Inferior parietal cortex (tissue), 1 donor: ENCODE results near the gene IRF7.
"Not testable (repeated sequence)": the region's sequence is repeated elsewhere in the genome, so short reads cannot be mapped to it uniquely, and the experiment has no call there.

Experiments used
- DNase-seq: peaks from one replicate; pipeline ENCODE4 v3.0.0-alpha.2; 2016; ENCODE audit errors: extremely low spot score

The IRF7 gene

DNA sequence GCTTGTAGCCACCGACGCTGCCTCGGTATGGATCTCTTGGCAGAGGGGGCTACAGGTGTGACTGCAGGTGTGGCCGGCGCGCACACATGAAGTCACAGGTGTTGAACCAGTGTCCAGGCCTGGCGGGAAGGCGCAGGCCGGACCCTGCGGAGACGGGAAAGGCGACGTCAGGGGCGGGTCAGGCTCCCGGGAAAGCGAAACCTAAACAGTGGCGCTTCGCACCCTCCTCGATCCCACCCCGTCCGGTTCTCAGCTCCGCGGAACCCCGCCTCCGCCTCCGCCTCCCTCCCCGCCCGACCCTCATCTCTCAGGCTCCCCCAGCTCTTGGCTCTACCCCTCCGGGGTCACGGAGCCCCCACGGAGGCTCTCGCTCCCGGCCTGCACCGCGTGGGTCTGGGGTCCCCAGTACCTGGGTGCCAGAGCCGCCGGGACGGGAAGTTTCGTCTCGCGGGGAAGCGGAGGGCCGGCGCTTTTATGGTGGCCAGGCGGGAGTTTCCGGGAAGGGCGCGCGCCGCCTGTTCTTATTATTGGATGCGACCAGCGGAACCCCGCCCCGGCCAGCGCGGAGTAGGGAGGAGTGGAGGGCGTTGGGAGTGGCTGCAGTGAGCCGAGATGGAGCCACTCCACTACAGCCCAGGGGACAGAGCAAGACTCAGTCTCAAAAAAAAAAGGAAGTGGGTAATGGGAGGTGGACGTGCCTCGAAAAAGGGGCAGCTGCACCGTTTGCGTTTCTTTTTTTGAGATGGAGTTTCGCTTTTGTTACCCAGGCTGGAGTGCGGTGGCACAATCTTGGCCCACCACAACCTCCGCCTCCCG, at the start of gene IRF7:
Gene IRF7, minus strand, starts transcription at position 447 of the 816 bp plus-strand sequence. CDS start 586 bp downstream, outside the sequence.
- peak; percentile 80 for DNase-seq

DNA sequence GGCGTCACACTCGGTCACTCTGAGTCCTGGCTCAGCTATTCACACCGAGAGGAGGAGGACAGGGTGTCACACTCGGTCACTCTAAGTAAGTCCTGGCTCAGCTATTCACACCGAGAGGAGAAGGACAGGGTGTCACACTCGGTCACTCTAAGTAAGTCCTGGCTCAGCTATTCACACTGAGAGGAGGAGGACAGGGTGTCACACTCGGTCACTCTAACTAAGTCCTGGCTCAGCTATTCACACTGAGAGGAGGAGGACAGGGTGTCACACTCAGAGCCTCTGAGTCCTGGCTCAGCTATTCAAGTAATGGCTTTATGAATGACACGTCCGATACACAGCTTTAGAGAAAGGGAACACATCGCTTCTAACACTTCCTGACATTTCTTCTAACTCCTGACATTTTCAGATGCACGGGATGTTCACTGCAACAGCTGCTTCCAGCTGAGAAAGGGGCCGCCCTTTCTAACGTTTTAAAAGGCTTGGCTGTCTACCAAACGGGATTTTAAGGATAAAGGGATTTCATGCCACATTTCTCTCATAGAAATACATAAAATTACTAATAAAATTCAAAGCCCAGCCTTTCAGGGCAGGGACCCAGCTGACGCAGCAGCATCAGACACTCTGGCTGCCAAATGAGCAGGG, 49.4 kb upstream of the IRF7 start:
- no peak for DNase-seq

DNA sequence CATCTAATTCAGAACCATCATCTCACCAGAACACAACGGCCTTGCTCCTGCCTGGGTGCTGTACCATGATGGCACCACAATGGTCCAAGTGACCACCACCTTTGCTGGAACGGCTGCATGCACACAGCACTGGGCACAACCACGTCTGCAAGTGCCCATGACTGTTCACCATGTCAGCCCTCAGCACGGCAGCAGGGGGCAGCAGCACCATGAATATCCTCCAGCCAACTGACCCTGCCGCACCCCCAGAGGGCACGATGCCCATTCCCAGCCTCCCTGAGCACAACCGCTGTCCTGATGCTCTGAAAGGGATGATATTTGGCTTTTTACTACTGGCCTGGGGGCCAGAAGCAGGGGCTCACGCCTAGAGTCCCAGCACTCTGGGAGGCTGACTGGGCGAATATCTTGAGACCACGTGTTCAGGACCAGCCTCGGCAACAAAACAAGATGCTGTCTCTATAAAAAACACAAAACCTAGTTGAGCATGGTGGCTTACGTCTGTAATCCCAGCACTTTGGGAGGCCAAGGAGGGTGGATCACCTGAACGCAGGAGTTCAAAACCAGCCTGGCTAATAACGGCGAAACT, 47.0 kb upstream of the IRF7 start:
- DNase-seq = peak; percentile 61

DNA sequence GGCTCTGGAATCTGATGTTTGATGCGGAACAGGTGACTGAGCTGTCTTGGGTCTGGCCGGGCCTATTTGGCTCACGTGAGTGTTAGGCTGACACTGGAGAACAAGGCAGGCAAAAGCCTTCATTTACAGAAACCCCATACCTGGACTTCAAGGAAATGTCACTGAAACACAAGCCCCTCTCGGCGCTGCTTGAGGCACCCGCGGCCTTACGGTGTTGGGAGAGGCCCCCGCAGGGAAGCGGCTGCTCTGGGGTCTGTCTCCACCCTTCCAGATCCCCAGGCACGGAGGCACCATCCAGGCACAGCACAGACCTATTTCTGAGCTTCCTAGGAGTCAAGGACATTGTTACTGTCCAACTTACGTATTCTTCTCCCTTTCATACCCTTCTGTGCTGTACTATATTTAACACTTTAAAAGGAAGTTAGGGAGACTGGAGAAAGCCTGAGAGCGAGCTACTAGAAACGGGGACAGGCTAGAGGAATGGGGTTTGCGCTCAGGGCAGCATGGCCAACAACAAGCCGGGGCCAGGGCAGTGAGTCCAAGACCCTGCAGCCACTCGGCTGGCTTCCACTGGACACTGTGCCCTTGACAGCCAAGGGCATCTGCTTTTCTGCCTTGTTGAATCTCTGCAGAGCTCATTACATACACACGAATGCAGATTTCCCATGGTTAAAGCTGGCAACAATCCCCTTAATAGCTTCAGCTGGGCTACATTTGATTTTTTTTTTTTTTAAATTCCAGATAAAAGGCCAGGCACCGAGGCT, 45.1 kb upstream of the IRF7 start:
- DNase-seq = no peak

DNA sequence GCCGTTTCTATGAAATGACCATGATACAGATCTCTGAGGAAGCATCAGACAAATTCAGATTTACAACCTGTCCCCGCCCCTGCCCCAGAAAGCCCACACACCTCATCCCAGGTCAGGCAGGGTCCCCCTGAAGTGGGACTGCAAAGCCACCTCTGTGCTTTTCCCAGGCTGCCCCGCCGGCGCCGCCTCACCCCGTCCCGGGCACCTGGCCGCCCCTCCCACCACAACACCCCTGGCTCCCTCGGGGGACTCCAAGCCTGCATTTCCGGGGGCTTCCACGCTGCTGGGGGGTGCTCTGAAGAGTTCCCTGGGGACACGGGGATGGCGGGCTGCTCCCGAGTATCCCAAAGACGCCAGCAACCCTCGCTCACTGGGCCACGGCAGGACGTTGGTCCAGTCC, 44.5 kb upstream of the IRF7 start:
- no peak for DNase-seq

DNA sequence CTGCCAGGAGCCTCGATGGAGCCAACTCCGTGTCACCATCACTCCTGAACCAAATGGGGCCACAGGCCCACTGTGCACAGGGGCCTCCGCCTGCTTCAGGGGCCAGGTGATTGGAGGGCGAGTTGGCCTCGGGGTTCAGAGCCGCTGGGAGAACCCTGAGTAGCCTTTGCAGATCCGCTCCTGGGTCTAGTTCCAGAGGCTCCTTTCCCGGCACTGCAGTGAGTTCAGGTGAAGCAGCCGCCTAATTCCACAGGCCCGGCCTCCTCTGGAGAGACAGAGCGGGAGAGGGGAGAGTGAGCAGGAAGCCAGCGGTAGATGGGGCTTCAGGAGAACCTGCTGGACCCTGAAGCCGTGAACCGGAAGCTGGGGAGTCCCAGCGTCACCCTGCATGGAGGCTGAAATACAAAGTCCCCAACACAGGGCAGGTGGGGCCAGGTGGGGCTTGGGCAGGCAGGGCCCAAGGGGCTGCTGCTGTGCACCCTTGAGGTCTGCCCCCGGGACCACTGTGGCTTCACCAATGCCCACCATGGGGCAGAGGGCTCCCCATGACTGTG, 43.9 kb upstream of the IRF7 start:
- DNase-seq = no peak

DNA sequence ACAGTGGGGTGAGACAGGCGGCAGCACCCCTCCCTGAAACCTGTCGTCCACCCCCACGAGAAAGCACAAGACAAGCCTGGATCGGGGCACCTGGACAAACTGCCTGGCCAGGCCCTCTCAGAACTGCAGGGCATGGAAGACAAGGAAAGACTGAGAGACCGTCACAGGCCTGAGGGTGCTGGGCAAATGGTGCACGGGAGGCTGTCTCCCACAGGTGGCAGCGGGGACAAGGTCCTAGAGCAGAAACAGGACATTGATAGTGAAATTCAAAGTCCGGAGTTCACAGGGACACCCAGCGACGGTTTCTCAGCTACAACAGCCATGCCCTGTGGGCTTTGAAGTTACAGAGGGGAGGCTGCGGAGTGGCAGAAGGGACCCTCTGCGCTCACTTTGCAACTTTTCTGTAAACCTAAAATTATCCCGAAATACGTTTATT, 42.0 kb upstream of the IRF7 start:
- no peak for DNase-seq

DNA sequence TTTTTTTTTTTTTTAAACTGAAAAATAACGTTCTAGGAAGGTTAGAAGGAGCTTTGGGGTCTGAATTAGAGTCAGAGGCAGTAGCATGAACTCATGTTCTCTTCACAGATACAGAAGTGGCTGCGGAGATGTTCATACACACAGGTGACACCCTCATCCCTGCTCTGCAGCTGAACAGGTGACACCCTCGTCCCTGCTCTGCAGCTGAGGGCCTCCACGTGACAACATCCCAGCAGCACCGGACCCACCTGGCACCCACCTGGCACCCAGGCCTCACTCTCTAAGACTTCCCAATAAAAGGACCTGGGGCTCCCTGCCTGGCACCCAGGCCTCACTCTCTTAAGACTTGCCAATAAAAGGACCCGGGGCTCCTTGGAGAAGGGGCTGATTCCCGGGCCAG, 41.1 kb upstream of the IRF7 start:
- no peak for DNase-seq

DNA sequence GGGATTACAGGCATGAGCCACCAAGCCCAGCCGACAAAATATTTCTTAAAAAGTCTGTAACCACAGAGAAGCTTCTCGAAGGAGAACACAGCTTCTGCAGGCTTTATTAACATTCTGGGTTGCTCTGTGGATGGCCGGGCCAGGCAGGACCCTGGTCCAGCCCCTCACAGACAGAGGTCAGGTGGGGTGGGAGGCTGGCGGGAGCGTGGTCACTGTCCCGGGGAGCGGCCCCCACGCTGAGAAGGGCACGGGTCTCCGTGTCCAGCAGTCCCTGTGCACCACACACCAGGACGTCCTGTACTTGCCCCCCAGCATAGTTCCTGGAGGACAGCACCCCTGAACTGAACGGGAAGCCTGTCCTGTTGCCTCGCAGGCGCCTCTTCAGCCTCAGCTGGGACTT, 40.7 kb upstream of the IRF7 start:
- no peak for DNase-seq

DNA sequence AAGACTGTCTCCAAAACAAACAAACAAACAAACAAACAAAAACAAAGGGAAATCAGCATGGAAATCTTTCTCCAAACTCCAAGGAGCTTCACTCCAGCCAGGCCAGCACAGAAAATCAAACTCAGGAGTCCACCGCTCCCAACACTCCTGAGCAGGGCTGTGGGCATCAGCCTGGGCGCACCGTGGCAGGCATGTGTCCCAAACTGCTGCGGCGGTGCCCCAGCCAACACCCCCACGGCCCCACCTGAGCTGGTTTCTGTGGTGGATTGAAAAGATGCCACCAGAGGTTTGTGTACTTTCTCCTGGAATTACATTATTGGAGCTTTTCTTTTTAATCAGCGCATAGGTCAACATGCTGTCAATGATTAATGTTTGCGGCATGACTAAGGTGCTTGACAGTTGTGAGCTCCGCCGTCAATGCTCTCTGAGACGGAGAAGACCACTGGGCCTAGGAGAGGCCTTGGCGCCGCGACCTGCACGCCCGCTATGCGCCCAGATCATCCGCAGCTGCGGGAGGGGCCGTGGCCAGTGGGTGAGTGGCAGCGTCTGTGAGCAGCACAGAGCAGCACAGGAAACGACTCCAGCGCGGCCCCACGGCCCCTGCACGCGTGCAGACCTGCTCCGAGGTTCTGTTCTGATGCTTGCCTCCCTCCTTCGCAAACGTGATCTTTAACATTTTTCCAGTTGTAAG, 39.4 kb upstream of the IRF7 start:
- no peak for DNase-seq

DNA sequence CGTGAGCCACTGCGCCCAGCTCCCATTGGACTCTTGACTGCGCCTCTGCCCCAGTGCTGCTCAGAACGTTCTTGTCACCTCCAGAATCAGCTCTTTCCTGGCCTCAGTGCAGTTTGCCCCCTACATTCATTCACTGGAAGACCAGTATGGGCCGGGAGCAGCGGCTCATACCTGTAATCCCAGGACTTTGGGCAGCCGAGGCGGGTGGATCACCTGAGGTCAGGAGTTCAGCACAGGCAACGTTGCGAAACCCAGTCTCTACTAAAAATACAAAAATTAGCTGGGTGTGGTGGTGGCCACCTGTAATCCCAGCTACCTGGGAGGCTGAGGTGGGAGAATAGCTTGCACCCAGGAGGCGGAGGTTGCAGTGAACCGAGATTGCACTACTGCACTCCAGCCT, 38.7 kb upstream of the IRF7 start:
- not testable (repeated sequence) for DNase-seq

DNA sequence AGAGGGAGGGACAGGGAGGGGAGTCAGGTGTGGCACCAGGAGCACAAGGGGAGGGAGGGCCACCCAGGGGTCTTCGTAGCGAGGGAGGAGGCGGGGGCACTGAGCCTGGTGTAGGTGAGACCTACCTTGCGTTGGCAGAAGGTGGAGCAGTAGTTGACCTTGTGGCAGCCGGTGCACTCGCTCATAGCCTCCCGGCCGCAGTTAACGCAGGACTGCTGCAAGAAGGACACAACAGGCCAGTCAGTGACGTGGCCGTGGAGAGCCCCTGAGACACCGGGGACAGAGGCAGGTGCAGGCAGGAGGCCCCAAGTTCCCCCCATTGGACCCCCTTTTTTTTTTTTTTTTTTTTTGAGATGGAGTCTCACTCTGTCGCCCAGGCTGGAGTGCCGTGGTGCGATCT, 38.1 kb upstream of the IRF7 start:
- no peak for DNase-seq

DNA sequence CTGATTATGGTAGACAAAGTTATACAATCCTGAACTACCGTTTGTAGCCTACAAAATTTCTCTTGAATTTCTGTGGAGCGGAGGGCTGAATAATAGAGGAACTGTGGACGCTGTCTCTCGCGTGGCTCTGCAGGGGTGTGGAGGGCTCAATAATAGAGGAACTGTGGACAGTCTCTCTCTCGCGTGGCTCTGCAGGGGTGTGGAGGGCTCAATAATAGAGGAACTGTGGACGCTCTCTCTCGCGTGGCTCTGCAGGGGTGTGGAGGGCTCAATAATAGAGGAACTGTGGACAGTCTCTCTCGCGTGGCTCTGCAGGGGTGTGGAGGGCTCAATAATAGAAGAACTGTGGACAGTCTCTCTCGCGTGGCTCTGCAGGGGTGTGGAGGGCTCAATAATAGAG, 37.4 kb upstream of the IRF7 start:
- DNase-seq = not testable (repeated sequence)

DNA sequence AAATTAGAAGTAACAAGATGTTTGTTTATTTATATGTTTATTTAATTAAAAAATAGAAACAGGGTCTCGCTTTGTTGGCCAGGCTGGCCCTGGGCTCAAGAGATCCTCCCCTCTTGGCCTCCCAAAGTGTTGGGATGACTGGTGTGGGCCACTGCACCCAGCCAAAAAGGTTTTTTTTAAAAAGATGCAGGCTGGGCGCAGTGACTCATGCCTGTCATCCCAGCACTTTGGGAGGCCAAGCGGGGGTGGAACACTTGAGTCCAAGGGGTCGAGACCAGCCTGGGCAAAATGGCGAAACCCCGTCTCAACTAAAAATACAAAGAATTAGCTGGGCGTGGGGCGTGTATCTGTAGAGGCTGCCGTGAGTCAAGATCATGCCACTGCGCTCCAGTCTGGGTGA, 34.7 kb upstream of the IRF7 start:
- DNase-seq = no peak

DNA sequence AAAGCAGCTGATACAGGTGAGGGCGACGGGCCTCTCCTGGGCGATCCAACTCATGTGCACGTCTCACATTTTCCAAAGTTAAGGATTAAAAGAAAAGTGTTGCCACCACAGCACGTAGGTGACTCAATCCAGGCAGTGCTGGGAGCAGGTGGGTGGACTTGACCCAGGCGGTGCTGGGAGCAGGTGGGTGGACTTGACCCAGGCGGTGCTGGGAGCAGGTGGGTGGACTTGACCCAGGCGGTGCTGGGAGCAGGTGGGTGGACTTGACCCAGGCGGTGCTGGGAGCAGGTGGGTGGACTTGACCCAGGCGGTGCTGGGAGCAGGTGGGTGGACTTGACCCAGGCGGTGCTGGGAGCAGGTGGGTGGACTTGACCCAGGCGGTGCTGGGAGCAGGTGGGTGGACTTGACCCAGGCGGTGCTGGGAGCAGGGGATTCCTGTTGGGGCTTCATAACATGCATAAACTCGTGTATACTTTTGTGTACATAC, 32.0 kb upstream of the IRF7 start:
- not testable (repeated sequence) for DNase-seq

DNA sequence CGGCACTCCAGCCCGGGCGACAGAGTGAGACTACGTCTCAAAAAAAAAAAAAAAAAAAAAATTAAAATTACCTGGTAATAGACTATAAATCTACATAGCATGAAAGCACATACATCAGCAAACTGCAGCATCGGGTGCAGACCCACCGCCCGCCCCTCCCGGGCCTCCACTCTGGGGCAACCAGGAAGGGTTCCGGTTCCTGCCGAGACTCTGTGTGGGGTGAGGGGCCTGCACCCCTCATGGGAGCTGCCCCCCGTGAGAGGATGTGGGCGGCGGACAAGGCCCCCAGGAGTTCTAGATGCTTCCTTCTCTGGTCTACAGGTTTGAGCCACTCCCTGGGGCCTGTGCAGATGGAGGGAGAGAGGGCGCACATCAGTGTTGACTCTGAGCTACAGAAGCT, 30.5 kb upstream of the IRF7 start:
- DNase-seq = no peak

DNA sequence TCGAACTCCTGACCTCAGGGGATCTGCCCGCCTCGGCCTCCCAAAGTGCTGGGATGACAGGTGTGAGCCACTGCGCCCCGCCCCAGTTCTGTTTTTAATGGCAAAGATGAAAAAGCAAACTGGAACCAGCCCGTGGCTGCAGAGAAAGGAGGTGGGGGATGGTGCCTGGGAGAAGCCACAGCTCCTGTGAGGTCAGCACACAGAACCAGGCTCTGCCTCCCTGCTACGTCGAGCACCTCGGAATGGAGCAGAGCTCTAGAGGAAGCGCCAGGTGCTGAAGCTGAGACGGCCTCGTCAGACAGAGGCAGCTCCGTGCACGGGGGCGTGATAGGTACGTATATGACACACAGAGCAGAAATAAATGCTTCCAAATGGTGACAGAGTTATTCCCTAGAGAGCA, 29.8 kb upstream of the IRF7 start:
- DNase-seq = no peak

DNA sequence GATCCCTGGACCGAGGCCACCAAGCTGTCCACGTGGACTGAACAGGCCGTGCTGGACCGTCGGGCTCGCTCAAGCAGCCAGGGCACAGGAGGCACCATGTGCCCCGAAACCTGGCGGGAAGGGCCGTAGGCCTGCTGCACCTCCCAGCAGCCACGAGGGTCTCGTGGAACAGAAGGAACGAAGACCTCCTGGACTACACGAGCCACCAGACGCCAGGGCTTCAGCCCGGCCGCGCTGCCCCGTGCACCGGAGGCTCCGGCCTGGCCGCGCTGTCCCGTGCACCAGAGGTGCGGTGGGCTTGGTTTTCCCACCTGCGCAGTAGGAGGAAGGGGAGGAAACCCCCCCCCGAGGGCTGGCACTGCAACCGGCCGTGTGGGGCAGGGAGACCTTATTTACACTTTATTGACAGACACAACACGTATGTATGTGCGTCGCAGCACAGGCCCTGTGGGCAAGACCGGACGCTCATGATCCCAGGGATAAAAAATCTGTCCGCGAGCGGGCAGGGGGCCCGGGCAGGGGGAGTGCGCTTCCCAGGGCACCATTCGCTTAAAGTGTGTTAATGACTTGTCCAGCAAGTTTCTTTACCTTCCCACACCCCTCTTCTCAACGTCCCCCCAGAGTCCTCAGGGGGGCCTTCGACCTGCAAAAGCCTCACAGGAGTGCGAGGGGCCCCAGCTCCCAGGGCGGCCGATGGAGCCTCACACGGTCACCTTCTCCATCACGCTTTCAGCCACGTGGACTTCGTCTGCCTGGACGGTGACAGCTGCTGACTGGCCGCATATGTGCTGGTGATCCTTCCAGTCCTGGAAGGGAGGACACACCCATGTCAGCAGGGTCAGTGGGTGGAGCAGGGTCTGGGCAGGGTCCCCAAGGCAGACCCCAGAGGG, 28.3 kb upstream of the IRF7 start:
- DNase-seq = no peak

DNA sequence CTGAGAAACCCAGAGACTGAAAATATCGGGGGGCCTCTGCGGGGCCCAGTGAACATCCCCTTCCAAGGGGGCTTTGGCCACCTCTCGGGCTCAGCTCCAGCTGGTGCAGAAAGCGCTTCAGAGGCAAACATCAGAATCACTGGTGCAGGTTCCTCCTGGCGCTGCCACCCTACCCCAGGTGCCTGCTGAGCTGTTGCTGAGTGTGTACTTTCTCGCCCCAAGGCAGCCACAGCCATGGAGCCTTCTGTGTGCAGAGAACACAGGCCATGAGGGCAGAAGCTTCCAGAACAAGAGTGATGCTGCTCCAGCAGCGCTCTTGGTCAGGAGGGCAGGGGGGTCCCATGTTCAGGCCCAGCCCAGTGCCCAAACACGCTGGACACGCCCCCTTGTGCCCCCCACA, 27.6 kb upstream of the IRF7 start:
- no peak for DNase-seq

DNA sequence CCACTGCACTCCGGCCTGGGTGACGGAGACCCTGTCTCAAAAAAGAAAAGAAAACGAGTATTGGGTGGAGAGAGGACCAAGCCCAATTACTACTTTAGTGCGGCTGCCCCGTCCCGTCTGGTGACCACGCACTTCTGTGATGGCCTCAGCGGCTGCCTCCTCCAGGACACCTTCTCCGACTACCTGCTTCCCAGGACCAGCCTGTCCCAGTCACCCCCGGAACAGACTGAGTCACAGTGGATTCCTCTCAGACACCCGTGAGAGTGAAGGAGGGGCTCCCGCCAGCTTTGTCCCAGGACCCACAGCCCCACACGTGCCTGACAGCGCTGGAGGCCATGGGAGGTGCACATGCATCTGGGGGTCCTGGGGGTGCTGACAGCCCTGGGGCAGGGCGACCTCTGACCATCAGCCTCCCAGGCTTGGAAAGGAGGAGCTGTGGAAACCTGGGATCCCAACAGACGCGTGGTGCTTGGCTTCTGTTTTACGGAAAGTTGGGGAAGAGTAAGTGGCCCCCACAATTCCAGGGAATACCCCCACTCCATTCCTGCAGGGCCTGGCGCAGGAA, 26.1 kb upstream of the IRF7 start:
- DNase-seq = no peak
